T-helper 1 cell treated with Interleukin-12 subunit alpha and Interleukin-12 subunit beta and Interleukin-4 antibody, amounts not matched to agents 30 μg/mL and 1 μg/mL, for 36 hours (primary cell): ENCODE data around the gene EIF2B4.
A peak's percentile ranks its signal among the peaks of the same experiment; 100 is the strongest.
"Not testable (repeated sequence)": the region's sequence is repeated elsewhere in the genome, so short reads cannot be mapped to it uniquely, and the experiment has no call there.

ENCODE experiments used
- H3K27ac Mint-ChIP-seq: one replicate; pipeline ENCODE4 v1.8.0; 2021; ENCODE audit warnings: mild to moderate bottlenecking, mixed read lengths
- H3K27me3 Mint-ChIP-seq: one replicate; pipeline ENCODE4 v1.8.0; 2021; ENCODE audit warnings: low read depth, mixed read lengths
- H3K36me3 Mint-ChIP-seq: one replicate; pipeline ENCODE4 v1.8.0; 2021; ENCODE audit warnings: low read depth, mixed read lengths
- H3K4me1 Mint-ChIP-seq: one replicate; pipeline ENCODE4 v1.8.0; 2021; ENCODE audit warnings: low read depth, mixed read lengths
- H3K4me3 Mint-ChIP-seq: one replicate; pipeline ENCODE4 v1.8.0; 2021; ENCODE audit warnings: mild to moderate bottlenecking, moderate library complexity, mixed read lengths
- H3K9me3 Mint-ChIP-seq: one replicate; pipeline ENCODE4 v1.8.0; 2021; ENCODE audit warnings: mixed read lengths

The EIF2B4 gene

DNA sequence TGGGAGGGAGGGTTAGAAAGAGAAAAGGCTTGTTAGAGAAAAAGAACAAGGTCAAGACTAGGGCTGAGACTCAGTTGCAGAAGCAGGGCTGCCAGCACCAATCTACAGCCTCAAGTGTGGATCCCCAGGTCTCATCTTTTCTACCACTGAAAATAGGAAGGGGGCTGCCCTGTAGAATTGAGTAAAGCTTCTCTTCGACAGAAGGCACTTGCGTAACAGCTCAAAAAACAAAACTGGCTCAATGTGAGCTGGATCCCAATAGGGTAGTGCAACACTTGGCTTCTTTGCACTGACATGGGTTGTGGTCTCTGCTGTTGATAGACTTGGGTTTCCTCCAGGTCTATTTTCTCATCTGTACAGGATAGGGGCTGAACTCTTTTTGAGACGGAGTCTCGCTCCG lies 45.4 kb downstream of the EIF2B4 start:
- Mint-ChIP-seq H3K27ac (no peak overlapping the region), H3K36me3 (peaks cover 35% of the 10 kb centered on the region), H3K4me1 (peaks cover 18% of the 10 kb centered on the region), H3K9me3 (no peaks in the 10 kb centered on the region), H3K27me3 (no peaks in the 10 kb centered on the region), H3K4me3 (peak overlapping the region; percentile 31)

DNA sequence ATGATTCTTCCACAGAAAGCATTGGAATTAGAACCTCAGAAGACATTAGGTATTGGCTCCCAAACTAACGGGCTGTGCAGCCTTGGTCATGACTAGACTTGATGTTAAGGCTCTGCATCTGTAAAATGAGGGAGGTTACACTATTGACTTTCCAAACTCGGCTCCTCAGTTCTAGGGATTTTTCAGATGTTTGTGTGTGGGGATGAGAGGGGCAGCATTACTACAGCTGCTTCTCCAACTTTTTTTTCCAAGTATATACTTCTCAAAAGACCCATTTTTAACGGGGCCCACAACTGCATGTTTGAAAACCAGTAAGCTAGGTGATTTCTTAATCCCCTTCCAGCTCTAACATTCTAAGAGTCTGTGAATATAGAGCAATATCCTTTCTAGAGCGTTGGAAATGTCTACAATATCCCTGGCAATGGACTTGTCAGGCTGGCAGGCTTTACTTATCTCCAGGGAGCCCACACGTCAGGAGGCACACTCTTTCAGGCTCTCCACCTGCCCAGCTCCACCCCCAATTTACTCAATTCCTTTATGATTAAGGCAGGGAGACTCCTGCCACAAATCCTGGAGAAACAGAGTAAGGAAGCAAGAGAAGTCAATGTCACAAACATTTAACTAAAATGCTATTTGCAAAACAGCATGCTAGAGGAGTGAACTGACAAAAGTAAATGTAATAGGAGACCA lies 46.4 kb downstream of the EIF2B4 start:
- peak overlapping the region; percentile 97 for H3K27ac Mint-ChIP-seq

DNA sequence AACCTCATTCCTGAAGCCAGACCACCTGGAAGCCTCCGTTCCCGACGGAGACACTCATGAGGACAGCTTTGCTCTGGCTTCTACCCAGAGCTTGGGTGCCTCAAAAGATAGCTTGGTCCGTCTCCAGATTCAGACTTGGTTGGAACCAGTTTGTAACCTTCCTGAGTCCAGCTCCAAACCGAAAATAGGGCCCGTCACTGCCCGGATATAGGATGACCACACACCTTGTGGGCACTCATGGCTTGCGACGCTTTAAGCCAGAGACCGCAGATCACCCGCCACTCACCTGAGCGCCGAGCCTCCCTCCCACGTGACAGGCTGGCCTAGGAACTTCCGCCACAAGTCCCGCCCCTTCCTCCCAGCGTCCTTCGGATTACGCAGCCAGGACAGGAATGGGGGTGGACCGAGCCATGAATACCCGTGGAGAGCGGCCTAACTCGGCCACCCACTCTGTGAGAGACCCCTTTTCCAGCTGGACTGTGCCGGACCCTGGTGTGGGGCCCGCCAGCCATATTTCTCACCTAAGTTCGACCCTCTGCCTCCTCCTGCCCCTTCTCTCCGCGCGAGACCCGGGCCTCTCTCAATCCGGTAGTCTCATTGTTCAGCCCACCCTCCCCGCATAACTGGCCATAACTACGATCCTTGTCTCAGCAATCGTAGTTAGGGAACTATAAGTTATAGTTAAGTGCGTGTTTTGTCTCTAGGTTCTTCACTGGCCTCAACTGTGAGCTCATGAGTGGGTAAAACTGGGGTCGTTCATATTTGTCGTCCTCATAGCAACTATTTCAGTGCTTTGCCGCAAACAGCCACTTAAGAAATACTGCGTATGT lies 47.2 kb downstream of the EIF2B4 start, which contains the start of gene MPV17:
MPV17 (minus strand) TSS at position 332 of the 830 bp plus-strand sequence. CDS start 580 bp downstream, outside the sequence.
- Mint-ChIP-seq H3K27me3 (no peaks in the 10 kb centered on the region), H3K4me1 (peaks cover 18% of the 10 kb centered on the region), H3K36me3 (peaks cover 24% of the 10 kb centered on the region), H3K27ac (peak within 1 kb of the TSS; percentile 97), H3K4me3 (peak within 1 kb of the TSS; percentile 99), H3K9me3 (no peaks in the 10 kb centered on the region)

More for the DNA sequence above, 46.4 kb downstream of the EIF2B4 start:
- H3K27me3 Mint-ChIP-seq, result no peaks in the 10 kb centered on the region
- H3K36me3 Mint-ChIP-seq, result peaks cover 31% of the 10 kb centered on the region
- H3K4me1 Mint-ChIP-seq, result peaks cover 18% of the 10 kb centered on the region
- H3K4me3 Mint-ChIP-seq, result peak overlapping the region; percentile 99
- no peaks in the 10 kb centered on the region for H3K9me3 Mint-ChIP-seq

DNA sequence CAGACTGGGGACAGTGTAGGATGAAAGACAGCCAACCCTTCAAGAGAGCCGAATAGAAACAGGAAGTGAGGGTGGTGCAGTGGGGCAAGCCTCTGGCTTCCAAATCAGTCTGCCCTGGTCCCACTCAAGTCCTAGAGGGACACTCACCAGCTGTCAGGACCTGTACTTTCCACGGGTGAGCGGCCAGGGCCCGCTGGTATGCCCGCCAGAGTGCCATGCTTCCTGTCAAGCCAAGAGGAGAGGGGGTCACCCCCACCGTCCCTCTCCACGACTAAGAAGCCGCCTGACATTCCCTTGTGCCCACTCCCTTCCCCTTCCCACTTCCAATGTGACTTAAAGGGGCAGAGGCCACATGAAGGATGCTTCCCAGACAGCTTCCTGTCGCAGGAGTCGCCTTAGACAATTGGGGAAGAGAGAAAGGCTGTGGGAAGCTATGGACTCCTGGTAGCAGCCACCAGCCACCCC lies 47.8 kb downstream of the EIF2B4 start:
- Mint-ChIP-seq H3K9me3 (no peaks in the 10 kb centered on the region), H3K27me3 (no peaks in the 10 kb centered on the region), H3K27ac (peak overlapping the region; percentile 71), H3K36me3 (peaks cover 24% of the 10 kb centered on the region), H3K4me3 (peak overlapping the region; percentile 99), H3K4me1 (peaks cover 18% of the 10 kb centered on the region)

DNA sequence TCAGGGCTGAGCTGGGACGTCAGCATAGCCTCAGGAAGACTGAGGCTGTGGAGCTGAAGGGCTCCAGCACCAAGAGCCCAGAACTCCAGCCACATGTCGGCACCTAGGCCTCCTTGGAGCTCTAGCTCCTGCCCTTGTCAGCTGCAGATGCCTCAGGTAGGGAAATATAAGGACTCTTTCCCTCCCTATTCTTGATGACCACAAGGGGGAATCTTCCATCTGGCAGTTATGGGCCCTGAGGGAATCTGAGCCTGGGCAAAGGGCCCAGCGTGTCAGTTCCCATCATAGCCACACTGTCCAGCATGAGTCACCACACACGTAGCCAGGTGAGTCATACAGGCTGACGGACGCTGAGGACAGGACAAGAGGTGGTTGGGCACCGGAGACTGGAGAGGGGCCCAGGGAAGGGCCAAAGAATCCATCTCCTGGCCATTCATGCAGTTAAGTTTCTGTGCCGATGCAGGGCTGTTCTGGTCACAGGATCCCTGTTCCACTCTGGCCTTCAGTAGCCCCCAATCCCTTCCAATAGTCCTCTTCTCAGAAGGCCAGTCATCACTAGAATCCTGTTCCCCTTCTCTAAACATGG lies 49.1 kb downstream of the EIF2B4 start:
- no peaks in the 10 kb centered on the region for H3K27me3 Mint-ChIP-seq
- H3K36me3 Mint-ChIP-seq, result peaks cover 15% of the 10 kb centered on the region
- H3K4me3 Mint-ChIP-seq, result peak overlapping the region; percentile 99
- H3K9me3 Mint-ChIP-seq, result no peaks in the 10 kb centered on the region
- H3K27ac Mint-ChIP-seq, result no peak overlapping the region
- peaks cover 18% of the 10 kb centered on the region for H3K4me1 Mint-ChIP-seq

DNA sequence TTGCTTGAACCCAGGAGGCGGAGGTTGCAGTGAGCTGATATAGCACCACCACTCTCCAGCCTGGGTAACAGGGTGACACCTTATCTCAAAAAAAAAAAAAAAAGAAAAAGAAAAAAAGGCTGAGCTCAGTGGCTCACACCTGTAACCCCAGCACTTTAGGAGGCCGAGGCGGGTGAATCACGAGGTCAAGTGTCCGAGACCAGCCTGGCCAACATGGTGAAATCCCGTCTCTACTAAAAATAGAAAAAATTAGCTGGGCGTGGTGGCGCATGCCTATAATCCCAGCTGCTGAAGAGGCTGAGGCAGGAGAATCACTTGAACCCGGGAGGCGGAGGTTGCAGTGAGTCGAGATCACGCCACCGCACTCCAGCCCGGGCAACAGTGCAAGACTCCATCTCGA lies 50.3 kb downstream of the EIF2B4 start:
- not testable (repeated sequence) for H3K36me3 Mint-ChIP-seq, H3K27ac Mint-ChIP-seq, H3K4me3 Mint-ChIP-seq, H3K27me3 Mint-ChIP-seq, H3K9me3 Mint-ChIP-seq
- peaks cover 18% of the 10 kb centered on the region for H3K4me1 Mint-ChIP-seq

DNA sequence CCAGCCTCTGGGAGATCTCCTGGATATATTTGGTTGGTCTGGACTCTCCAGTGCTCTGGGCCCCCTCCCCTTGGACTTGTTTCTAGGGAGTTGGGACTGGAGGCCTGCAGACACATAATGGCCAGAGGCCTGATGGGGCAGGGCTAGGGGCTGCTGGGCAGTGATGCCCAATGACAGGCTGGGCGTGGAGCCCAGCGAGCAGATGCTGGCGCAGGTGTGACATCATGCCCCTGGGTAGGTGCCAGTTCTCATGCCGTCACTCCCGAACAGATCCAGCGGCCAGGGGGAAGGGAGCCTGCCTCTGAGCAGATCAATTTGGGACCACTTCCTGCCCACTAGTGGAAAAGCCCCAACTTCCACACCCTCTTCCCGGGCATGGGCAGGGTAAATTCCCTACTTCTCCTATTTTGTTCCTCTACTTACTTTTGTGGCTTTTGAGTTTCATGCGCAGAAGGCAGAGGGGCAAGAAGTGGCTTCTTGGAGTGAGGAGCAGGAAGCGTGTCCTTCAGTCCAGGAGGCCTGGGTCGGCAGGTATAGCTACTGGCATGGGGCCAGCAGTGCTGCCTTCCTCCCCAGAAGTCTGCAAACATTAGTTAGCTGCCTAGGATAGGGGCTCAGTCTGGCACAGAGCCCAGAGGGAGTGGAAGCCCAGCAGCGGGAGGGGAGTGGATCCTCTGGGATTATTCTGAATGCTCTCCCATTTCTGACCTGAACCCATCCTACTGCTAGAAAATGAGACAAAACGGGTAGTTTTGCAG lies 53.3 kb downstream of the EIF2B4 start:
- Mint-ChIP-seq H3K4me3 (no peak overlapping the region), H3K27me3 (no peaks in the 10 kb centered on the region), H3K9me3 (no peaks in the 10 kb centered on the region), H3K4me1 (peaks cover 10% of the 10 kb centered on the region), H3K27ac (no peak overlapping the region), H3K36me3 (peaks cover 9% of the 10 kb centered on the region)

DNA sequence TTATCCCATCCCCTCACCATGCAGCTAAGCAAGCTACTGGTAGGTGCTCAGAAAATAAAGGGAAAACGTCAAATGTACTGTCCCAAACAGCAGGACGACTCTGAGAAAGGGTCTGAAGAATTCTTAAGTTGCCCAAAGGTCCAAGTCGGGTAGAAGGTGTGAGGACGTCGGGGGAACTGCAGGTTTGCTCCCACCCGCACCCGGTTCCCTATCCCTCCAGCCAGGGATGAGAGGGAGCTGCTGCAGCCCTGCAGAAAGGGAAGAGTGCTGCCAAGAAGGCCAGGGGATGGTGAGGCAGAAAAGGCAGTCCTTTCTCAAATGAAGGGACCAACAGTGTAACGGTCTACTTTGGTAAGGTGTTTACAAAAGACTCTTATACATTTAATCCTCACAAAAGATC lies 55.0 kb downstream of the EIF2B4 start:
- Mint-ChIP-seq H3K4me1 (peaks cover 3% of the 10 kb centered on the region), H3K27me3 (no peaks in the 10 kb centered on the region), H3K27ac (no peak overlapping the region), H3K36me3 (peaks cover 13% of the 10 kb centered on the region), H3K9me3 (no peaks in the 10 kb centered on the region), H3K4me3 (no peak overlapping the region)

DNA sequence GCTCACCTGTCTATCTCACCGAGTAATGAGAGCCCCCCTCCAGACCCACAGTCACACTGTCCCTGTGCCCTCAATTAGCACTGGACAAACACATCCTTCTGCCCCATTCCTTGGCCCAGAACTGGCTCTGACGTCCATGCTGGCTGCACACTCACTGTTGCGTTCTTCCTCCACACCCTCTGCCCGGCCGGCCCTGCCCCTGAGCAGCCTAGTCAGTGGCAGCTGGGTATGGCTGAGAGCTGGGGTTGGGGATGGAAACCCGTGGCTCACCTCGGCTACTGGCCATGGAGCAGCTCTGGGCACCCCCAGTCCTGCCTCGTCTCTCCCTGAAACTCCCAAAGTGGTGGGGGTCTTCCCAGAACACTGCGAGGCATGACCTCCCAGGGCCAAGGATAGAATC lies 55.4 kb downstream of the EIF2B4 start:
- Mint-ChIP-seq H3K4me3 (no peak overlapping the region), H3K4me1 (peaks cover 3% of the 10 kb centered on the region), H3K9me3 (no peaks in the 10 kb centered on the region), H3K27ac (no peak overlapping the region), H3K27me3 (no peaks in the 10 kb centered on the region), H3K36me3 (peaks cover 15% of the 10 kb centered on the region)
